HCT116 (cell line): ENCODE results near the gene HSP90AB1.

Experiments used
- CTCF ChIP-seq, 3 experiments: fragments of 200-600 bp in 1 of 3; sonication (generic) in 1 of 3; IDR thresholded peaks in 2 of 3; conservative IDR thresholded peaks in 1 of 3; 2 replicates each; pipeline ENCODE4 v1.5.1; 2012 to 2017; ENCODE audit warnings: low read depth in 2 of 3, low read length in 2 of 3, antibody characterized with exemption in 1 of 3, borderline replicate concordance in 1 of 3, control low read depth in 1 of 3, mild to moderate bottlenecking in 1 of 3, mixed read lengths in 1 of 3, mixed run types in 1 of 3, moderate library complexity in 1 of 3; ENCODE audit not compliant: insufficient read depth in 1 of 3
- EZH2 ChIP-seq: fragments of 200-600 bp; sonication (generic); IDR thresholded peaks from 2 replicates; pipeline ENCODE4 v1.6.1; 2017; ENCODE audit warnings: antibody characterized with exemption, mixed run types
- POLR2AphosphoS5 ChIP-seq: IDR thresholded peaks from 2 replicates; pipeline ENCODE4 v1.6.1; 2011; ENCODE audit warnings: mild to moderate bottlenecking, low read depth, low read length, moderate library complexity
- SIN3A ChIP-seq: IDR thresholded peaks from 2 replicates; pipeline ENCODE4 v1.6.1; 2012; ENCODE audit warnings: low read depth
- SP1 ChIP-seq: IDR thresholded peaks from 2 replicates; pipeline ENCODE4 v1.6.1; 2012; ENCODE audit warnings: low read depth

GRCh38 chr6:44301782-44302564 is 55.1 kb downstream of the HSP90AB1 start:
- TF ChIP-seq SP1 (no peak), SIN3A (no peak), CTCF (IDR thresholded peaks at IDR 0.05 in 2 of 3, conservative IDR thresholded peaks at IDR 0.05 in 1 of 3; ENCODE audit: borderline replicate concordance in 1 of 3, insufficient read depth in 1 of 3, low read depth in 2 of 3, low read length in 2 of 3) (no peak), POLR2AphosphoS5 (no peak), EZH2 (no peak)
